CD4-positive, alpha-beta T cell treated with Interleukin-21 for 1 hour (primary cell): Measurements from ENCODE around the gene EID3.
"Not testable (repeated sequence)": the region's sequence is repeated elsewhere in the genome, so short reads cannot be mapped to it uniquely, and the experiment has no call there.

Experiments used
- DNase-seq: peaks from one replicate; pipeline ENCODE4 v3.0.0-alpha.2; 2020

Gene EID3

DNA sequence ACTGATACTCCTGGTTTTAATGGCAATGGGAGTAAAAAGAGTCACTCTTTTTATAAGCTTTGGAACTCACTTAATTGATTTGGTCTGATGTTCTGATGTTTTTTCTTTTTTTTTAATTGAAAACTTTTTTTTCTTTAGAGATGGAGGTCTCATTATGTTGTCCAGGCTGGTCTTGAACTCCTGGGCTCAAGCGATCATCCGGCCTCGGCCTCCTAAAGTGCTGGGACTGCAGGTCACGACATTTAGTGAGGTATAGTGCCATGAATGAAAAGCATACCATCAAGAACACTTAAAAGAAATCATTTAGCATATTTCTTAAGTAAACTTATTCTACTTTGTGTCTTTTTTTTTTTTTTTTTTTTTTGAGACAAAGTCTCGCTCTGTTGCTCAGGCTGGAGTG lies 12.7 kb upstream of the EID3 start:
- no peak for DNase-seq

DNA sequence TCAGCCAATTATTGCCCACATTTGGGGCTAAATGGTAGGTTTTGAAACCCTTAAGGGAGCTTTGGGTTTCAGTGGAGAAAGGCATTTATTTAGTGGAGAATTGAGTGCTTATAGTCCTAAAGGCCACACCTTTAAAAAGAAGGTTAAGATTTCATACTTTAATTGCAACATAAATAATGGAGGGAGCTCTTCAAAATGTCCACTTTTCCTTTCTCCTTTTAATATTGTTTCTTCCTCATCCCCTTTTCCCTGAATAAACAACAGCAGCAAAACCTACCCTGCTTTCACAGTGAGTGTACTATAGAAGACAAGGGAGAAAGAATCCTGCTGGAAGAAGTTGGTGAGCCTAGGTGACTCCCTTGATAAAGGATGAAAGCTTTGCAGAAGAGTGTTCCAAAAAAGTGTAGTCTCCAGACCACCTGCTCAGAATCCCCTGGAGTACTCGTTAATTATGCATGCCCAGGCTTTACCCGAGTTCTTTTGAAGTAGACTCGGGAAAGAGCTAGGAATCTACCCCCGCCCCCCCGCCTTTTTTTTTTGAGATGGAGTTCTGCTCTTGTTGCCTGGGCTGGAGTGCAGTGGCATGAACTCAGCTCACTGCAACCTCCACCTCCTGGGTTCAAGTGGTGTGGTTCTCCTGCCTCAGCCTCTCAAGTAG lies 11.5 kb upstream of the EID3 start:
- no peak for DNase-seq

DNA sequence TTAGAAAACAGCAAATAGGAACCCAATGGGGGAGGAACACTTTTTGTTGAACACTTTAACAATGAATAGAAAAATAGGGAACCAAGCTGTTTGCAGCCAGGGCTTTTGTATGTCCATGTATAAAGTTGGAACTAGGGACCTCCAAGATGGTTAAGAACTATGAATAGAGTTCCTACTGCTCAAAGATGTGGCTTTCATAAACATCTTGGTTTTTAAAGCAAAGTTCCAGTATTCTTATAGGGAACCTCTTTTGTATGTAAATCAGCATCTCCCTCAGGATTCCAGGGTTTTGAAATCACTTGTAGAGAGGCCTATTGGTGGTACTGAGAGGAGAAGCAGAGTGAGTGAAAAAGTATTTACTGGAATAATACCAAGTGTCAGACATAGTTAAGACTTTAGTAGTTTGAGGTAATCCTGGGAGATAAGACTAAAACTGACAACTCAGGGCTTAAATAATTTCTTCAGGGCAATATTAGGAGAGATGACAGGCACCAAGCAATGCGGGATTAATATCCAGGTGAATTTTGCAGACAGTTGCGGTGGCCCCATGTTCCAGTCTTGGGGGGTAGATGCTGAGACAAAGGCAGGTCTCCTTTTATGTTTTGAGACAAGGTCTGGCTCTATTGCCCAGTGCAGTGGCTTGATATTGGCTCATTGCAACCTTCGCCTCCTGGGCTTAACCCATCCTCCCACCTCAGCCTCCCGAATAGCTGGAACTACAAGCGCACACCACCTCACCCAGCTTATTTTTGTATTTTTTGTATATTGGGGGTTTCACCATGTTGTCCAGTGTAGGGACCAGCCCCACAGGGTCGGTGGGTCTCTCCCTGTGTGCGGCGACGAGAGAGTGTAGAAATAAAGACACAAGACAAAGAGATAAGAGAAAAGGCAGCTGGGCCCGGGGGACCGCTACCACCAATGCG lies 10.4 kb upstream of the EID3 start:
- no peak for DNase-seq

- DNase-seq: not testable (repeated sequence)
Measured at GRCh38 chr12:104294158-104294859, 9.2 kb upstream of the EID3 start.

- no peak for DNase-seq
Measured at GRCh38 chr12:104294927-104295668, 8.4 kb upstream of the EID3 start.

- DNase-seq: no peak
Measured at GRCh38 chr12:104295954-104296353, 7.6 kb upstream of the EID3 start.

DNA sequence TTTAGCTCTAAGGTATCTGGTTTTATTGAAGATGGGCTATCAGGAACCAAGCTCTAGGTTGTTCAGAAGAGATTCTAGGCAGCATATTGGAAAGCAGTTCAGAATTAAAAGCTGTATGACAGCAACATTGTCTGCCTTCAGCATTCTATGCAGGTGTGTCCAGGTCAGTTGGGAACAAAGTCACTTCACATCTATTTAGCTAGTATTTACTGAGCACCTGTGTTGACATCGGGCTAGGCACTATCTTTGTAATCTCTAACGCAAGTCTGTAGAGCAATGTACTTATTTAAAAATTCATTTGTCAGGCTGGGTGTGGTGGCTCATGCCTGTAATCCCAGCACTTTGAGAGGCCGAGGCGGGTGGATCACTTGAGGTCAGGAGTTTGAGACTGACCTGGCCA lies 6.8 kb upstream of the EID3 start:
- DNase-seq: no peak

DNA sequence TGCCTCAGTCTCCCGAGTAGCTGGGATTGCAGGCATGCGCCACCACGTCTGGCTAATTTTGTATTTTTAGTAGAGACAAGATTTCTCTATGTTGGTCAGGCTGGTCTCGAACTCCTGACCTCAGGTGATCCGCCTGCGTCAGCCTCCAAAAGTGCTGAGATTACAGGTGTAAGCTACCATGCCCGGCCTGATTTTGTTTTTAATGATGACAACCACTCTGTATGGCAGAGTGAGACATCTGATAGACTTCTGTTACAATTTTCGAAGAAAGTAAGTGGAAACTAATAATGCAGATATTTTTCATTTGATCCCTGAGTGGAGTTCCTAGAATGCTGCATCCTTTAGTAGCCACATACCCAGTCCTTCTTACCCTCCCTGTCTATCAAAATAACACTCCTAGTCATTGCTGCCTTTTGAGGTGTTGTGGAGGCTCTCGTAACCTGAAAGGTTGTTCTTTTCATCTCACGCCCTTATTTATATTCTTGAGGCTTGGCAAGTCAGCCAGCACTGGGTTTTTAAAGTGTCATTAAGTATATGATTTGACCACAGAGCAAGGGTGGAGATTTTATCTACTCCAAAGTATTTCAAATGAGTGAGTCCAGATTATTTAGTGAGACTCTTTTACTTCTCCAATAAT lies 5.9 kb upstream of the EID3 start:
- DNase-seq: no peak

- no peak for DNase-seq
Measured at GRCh38 chr12:104299842-104300481, 3.6 kb upstream of the EID3 start.

GRCh38 chr12:104304261-104305009 lies 896 bp downstream of the EID3 start:
- no peak for DNase-seq

GRCh38 chr12:104305349-104305748 lies 1.8 kb downstream of the EID3 start:
- no peak for DNase-seq

GRCh38 chr12:104306376-104306775 lies 2.8 kb downstream of the EID3 start:
- no peak for DNase-seq

GRCh38 chr12:104306943-104307654 lies 3.6 kb downstream of the EID3 start:
- no peak for DNase-seq

DNA sequence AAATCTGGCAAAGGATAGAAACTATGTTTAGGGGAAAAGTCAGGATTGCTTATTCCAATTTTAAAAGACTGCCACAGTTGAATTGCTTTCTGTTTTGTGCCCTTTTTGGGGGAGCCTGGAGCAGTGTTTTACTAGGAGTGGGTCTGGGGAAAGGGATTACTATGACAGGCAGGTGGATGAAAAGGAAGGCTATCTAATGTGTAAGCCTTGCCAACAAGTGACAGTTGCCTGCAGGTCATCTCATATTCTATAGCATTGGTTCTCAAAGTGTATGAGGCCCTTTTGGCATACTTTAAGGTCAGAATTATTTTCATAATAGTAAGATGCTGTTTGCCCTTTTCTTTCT lies 4.1 kb downstream of the EID3 start:
- no peak for DNase-seq

DNA sequence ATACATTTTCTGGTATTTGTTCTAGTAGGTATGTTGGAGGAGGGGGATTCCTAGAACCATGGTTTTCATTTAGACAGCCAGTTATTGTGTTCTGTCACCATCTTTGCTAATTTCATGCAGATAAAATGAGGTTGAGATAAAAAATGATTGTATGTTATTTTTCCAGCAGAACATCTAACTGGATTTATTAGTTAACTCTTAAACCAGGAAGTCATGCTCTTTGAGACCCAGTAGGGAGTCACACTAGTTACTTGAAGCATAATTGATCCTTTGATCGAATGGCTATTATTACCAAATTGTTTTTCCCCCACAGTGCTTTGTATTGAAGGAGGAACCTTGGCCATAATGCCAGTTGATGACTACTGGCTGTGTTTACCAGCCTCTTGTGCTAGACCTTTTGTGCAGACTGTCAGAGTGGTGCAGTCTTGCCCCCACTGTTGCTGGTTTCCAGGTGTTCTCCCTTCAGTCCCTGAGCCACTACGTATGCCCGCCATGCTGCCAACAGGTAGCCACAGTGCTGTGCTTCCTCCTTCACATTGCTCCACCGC lies 6.0 kb downstream of the EID3 start:
- DNase-seq: no peak

DNA sequence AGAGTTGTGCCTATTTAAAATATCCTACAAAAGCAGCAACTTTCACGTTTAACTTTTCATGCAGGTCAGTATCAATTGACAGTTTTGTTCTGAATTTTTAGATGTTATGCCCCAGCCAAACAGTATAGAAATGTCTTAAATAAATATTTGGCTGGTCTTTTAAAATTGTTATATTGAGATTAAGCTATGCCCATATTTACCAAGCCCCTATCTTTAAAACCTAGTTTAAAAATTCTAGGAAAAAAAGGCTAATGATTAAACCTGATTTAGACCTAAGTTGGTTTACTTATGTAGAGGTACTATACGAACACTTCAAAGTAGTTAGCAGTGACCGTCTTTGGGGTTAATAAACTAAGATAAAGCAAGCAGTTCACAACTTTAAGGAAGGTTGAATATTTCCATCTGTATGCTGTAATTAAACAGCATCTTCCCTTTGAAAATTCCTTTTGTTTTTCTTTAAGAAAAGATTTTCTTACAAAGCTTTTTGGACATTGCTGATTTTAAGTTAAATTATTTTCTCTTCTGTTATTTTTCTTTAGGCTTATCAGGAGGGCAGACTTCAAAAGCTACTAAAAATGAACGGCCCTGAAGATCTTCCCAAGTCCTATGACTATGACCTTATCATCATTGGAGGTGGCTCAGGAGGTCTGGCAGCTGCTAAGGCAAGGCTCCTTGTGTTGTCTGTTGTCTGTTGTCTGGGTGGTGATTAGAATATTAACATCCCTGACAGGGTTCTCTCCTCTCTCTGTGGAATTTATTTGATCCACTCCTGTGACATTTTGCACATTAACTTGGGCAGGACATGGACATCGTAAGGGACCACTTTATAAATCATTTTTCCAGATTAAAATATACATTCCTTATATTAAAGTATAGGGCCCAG lies 7.5 kb downstream of the EID3 start:
- DNase-seq: no peak

DNA sequence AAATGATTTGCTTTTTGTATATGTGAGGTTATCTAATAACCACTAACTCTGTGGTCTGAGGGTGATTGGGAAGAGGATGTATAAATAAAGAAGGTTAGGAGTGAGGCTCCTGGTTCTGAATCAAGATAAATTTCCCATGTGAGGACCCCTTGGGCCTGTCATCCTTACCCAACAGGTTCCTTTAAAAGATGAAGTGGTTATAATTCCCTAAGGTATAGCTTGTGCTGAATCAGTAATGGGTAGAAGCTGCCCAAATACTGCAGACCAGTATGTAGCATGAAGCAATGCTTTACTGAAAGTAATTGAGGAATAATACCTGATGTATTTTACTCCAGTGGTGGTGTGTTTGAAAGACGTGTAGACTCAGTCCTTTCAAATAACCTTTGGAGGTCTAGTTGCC lies 8.7 kb downstream of the EID3 start:
- no peak for DNase-seq

DNA sequence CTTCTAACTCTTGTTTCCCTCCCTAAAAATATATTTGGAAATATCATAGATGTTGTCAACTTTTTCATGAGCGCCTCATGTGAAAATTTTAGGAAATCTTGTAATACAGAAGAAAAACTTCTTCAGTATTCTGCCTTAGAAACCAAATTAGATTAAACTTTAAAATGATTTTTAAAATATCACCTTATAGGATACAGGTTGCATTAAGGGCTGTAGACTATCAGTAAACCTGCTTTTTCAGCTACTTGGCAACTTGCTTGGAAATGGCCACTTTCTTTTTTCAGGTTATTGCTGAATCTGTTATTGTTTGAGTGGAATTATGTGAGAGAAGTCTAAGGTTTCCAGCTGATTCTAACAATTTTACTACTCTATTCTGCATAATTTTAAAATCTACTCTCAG lies 9.1 kb downstream of the EID3 start:
- no peak for DNase-seq

- DNase-seq: no peak
Measured at GRCh38 chr12:104313568-104314241, 10.2 kb downstream of the EID3 start.
